SK-N-SH (cell line): ENCODE data around the gene ATAD3B.
"Not testable (repeated sequence)": the region's sequence is repeated elsewhere in the genome, so short reads cannot be mapped to it uniquely, and the experiment has no call there.

Experiments
- CTCF ChIP-seq: fragments of 200-600 bp; sonication (generic); IDR thresholded peaks from 2 replicates; pipeline ENCODE4 v1.6.1; 2017; ENCODE audit warnings: antibody characterized with exemption, mild to moderate bottlenecking, moderate library complexity
- RFX5 ChIP-seq: IDR thresholded peaks from 2 replicates; pipeline ENCODE4 v1.6.1; 2012; ENCODE audit warnings: mild to moderate bottlenecking, improper control_type of control experiment, low read length

- TF ChIP-seq CTCF, RFX5: not testable (repeated sequence)
Measured at GRCh38 chr1:1468196-1468985, 3.2 kb upstream of the ATAD3B start.
